BLaER1 treated with 17β-estradiol and CSF1 and Interleukin-3, amounts not matched to agents 10 nM and 100 nM (cell line): ENCODE data around the gene PDZD2.

Source experiments
- H3K27ac ChIP-seq, 11 experiments: shearing (Covaris generic); formaldehyde crosslinking; 2 replicates each; pipeline ENCODE4 v1.8.1; 2022
- H3K27me3 ChIP-seq, 11 experiments: shearing (Covaris generic); formaldehyde crosslinking; 2 replicates each; pipeline ENCODE4 v1.8.1; 2022
- H3K36me3 ChIP-seq, 11 experiments: shearing (Covaris generic); formaldehyde crosslinking; 2 replicates each; pipeline ENCODE4 v1.8.1; 2022
- H3K4me1 ChIP-seq, 10 experiments: shearing (Covaris generic); formaldehyde crosslinking; 2 replicates each; pipeline ENCODE4 v1.8.1; 2022
- H3K4me2 ChIP-seq, 11 experiments: shearing (Covaris generic); formaldehyde crosslinking; 2 replicates each; pipeline ENCODE4 v1.8.1; 2022
- H3K4me3 ChIP-seq, 10 experiments: shearing (Covaris generic); formaldehyde crosslinking; 2 replicates each; pipeline ENCODE4 v1.8.1; 2022
- H3K9ac ChIP-seq, 11 experiments: shearing (Covaris generic); formaldehyde crosslinking; 2 replicates each; pipeline ENCODE4 v1.8.1; 2022
- H3K9me3 ChIP-seq, 11 experiments: shearing (Covaris generic); formaldehyde crosslinking; replicated peaks in 1 of 11; 2 replicates each; pipeline ENCODE4 v1.8.1; 2022
- H4K20me1 ChIP-seq, 11 experiments: shearing (Covaris generic); formaldehyde crosslinking; 2 replicates each; pipeline ENCODE4 v1.8.1; 2022
- Cebpa-rat ChIP-seq, 11 experiments: shearing (Covaris generic); IDR thresholded peaks; 2 replicates each; pipeline ENCODE4 v1.8.1; 2022

Gene PDZD2

DNA sequence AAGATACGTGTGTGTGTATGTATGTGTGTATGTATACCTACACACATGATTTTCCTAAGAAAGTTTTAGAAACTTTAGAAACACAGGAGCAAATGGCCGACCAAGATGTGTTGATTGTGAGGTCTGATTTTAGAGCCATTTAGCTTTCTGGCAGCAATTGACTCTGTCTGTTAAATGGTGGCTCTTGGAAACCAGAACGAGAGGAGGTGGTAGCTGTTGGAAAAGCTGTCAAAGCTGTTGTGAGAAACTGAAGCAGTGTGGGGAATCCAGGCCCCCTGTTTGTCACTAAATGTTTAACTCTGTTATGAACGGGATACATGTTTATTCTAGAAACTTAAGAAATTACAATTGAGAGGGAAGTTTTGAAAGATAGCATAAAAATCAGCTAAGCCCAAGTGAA lies 443.8 kb downstream of the PDZD2 start:
- no peak overlapping the region for H3K27ac ChIP-seq

DNA sequence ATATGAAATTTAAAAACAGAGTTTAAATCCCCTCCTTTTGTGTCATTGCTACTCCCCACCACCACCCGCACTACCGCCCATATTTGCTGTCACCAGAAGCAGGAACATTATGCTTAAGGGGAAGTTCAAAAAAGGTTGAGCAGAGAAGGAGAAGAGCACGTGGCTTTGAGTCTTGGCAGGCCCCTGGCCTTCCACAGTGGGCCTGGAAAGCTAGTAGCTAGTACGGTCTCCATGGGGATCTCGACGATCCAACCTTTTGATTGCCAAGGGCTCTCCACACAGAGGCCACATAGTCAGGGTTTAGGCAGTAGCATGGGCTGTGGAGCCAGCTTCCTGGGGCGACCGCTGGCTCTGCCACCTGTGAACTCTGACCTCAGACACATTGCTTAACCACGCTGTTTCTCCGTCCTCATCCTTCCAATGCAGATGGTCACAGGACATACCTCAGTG lies 445.1 kb downstream of the PDZD2 start:
- Histone ChIP-seq H3K27ac (no peak overlapping the region), H4K20me1 (no peaks in the 10 kb centered on the region), H3K4me3 (no peak overlapping the region), H3K36me3 (no peaks in the 10 kb centered on the region), H3K4me2 (no peak overlapping the region), H3K4me1 (0 out of 20 replicates have a peak, but pooled peaks cover 0 to under 1% (median 0%) of the 10 kb centered on the region in 10 experiments), H3K9ac (no peak overlapping the region), H3K27me3 (no peaks in the 10 kb centered on the region), H3K9me3 (no peaks in the 10 kb centered on the region)
- TF ChIP-seq Cebpa-rat (IDR thresholded peaks at IDR 0.05), result no peak

More for the DNA sequence above, 443.8 kb downstream of the PDZD2 start:
- Histone ChIP-seq H3K4me3 (no peak overlapping the region), H4K20me1 (no peaks in the 10 kb centered on the region), H3K27me3 (no peaks in the 10 kb centered on the region), H3K9ac (no peak overlapping the region), H3K4me1 (no peaks in the 10 kb centered on the region), H3K4me2 (no peak overlapping the region), H3K36me3 (no peaks in the 10 kb centered on the region), H3K9me3 (no peaks in the 10 kb centered on the region)
- TF ChIP-seq Cebpa-rat (IDR thresholded peaks at IDR 0.05), result no peak

DNA sequence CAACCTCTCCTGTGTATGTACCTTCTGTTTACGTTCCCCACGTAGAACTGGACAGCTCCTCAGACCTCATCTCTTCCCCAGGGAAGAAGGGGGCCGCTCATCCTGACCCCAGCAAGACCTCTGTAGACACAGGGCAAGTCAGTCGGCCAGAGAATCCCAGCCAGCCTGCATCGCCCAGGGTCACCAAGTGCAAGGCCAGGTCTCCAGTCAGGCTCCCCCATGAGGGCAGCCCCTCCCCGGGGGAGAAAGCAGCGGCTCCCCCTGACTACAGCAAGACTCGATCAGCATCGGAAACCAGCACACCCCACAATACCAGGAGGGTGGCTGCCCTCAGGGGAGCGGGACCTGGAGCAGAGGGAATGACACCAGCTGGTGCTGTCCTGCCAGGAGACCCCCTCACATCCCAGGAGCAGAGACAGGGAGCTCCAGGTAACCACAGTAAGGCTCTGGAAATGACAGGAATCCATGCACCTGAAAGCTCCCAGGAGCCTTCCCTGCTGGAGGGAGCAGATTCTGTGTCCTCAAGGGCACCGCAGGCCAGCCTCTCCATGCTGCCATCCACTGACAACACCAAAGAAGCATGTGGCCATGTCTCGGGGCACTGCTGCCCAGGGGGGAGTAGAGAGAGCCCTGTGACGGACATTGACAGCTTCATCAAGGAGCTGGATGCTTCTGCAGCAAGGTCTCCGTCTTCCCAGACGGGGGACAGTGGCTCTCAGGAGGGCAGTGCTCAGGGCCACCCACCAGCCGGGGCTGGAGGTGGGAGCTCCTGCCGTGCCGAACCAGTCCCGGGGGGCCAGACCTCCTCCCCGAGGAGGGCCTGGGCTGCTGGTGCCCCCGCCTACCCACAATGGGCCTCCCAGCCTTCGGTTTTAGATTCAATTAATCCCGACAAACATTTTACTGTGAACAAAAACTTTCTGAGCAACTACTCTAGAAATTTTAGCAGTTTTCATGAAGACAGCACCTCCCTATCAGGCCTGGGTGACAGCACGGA lies 448.5 kb downstream of the PDZD2 start:
- no peak overlapping the region for H3K4me3 ChIP-seq
- H3K4me2 ChIP-seq, result no peak overlapping the region
- H3K9me3 ChIP-seq, result no peaks in the 10 kb centered on the region
- H3K9ac ChIP-seq, result no peak overlapping the region
- no peak overlapping the region for H3K27ac ChIP-seq
- H3K36me3 ChIP-seq, result peaks cover 0 to 7% (median 0%) of the 10 kb centered on the region in 11 experiments; a peak in 1 of 22 replicates
- no peaks in the 10 kb centered on the region for H3K27me3 ChIP-seq
- TF ChIP-seq Cebpa-rat (IDR thresholded peaks at IDR 0.05), result no peak
- H3K4me1 ChIP-seq, result 0 out of 20 replicates have a peak, but pooled peaks cover 0 to 4% (median 0%) of the 10 kb centered on the region in 10 experiments
- H4K20me1 ChIP-seq, result no peaks in the 10 kb centered on the region

DNA sequence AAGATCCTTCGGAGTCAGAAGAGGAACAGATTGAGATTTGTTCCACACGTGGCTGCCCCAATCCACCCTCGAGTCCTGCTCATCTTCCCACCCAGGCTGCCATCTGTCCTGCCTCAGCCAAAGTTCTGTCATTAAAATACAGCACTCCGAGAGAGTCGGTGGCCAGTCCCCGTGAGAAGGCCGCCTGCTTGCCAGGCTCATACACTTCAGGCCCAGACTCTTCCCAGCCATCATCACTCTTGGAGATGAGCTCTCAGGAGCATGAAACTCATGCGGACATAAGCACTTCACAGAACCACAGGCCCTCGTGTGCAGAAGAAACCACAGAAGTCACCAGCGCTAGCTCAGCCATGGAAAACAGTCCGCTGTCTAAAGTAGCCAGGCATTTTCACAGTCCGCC lies 449.3 kb downstream of the PDZD2 start:
- Histone ChIP-seq H4K20me1 (no peaks in the 10 kb centered on the region), H3K9ac (no peak overlapping the region), H3K27me3 (no peaks in the 10 kb centered on the region), H3K36me3 (peaks cover 0 to 7% (median 0%) of the 10 kb centered on the region in 11 experiments; a peak in 1 of 22 replicates), H3K4me1 (peaks cover 0 to 4% (median 0%) of the 10 kb centered on the region in 10 experiments; a peak in 1 of 20 replicates), H3K9me3 (no peaks in the 10 kb centered on the region), H3K4me2 (no peak overlapping the region), H3K4me3 (no peak overlapping the region), H3K27ac (no peak overlapping the region)
- no peak for TF ChIP-seq Cebpa-rat (IDR thresholded peaks at IDR 0.05)

DNA sequence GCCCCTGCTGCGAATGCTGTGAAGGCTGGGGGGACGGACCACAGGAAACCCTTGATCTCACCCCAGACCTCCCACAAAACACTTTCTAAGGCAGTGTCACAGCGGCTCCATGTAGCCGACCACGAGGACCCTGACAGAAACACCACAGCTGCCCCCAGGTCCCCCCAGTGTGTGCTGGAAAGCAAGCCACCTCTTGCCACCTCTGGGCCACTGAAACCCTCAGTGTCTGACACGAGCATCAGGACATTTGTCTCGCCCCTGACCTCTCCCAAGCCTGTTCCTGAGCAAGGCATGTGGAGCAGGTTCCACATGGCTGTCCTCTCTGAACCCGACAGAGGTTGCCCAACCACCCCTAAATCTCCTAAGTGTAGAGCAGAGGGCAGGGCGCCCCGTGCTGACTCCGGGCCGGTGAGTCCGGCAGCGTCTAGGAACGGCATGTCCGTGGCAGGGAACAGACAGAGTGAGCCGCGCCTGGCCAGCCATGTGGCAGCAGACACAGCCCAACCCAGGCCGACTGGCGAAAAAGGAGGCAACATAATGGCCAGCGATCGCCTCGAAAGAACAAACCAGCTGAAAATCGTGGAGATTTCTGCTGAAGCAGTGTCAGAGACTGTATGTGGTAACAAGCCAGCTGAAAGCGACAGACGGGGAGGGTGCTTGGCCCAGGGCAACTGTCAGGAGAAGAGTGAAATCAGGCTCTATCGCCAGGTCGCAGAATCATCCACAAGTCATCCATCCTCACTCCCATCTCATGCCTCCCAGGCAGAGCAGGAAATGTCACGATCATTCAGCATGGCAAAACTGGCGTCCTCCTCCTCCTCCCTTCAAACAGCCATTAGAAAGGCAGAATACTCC lies 450.4 kb downstream of the PDZD2 start:
- Histone ChIP-seq H3K9ac (no peak overlapping the region), H3K4me3 (no peak overlapping the region)
- no peak for TF ChIP-seq Cebpa-rat (IDR thresholded peaks at IDR 0.05)

DNA sequence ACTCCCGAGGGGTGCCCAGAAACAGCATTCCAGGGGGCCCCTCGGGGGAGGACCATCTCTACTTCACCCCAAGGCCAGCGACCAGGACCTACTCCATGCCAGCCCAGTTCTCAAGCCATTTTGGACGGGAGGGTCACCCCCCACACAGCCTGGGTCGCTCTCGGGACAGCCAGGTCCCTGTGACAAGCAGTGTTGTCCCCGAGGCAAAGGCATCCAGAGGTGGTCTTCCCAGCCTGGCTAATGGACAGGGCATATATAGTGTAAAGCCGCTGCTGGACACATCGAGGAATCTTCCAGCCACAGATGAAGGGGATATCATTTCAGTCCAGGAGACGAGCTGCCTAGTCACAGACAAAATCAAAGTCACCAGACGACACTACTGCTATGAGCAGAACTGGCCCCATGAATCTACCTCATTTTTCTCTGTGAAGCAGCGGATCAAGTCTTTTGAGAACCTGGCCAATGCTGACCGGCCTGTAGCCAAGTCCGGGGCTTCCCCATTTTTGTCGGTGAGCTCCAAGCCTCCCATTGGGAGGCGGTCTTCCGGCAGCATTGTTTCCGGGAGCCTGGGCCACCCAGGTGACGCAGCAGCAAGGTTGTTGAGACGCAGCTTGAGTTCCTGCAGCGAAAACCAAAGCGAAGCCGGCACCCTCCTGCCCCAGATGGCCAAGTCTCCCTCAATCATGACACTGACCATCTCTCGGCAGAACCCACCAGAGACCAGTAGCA lies 451.3 kb downstream of the PDZD2 start:
- peaks cover 0 to 7% (median 0%) of the 10 kb centered on the region in 11 experiments; a peak in 1 of 22 replicates for H3K36me3 ChIP-seq
- H4K20me1 ChIP-seq, result no peaks in the 10 kb centered on the region
- H3K4me2 ChIP-seq, result no peak overlapping the region
- no peaks in the 10 kb centered on the region for H3K27me3 ChIP-seq
- peaks cover 0 to 4% (median 0%) of the 10 kb centered on the region in 10 experiments; a peak in 1 of 20 replicates for H3K4me1 ChIP-seq
- H3K9me3 ChIP-seq, result no peaks in the 10 kb centered on the region
- no peak for TF ChIP-seq Cebpa-rat (IDR thresholded peaks at IDR 0.05)
- H3K4me3 ChIP-seq, result no peak overlapping the region
- H3K9ac ChIP-seq, result no peak overlapping the region
- H3K27ac ChIP-seq, result no peak overlapping the region

More for the DNA sequence above, 450.4 kb downstream of the PDZD2 start:
- peaks cover 0 to 4% (median 0%) of the 10 kb centered on the region in 10 experiments; a peak in 1 of 20 replicates for H3K4me1 ChIP-seq
- no peaks in the 10 kb centered on the region for H4K20me1 ChIP-seq
- H3K27me3 ChIP-seq, result no peaks in the 10 kb centered on the region
- no peak overlapping the region for H3K4me2 ChIP-seq
- H3K27ac ChIP-seq, result no peak overlapping the region
- H3K9me3 ChIP-seq, result no peaks in the 10 kb centered on the region
- peaks cover 0 to 7% (median 0%) of the 10 kb centered on the region in 11 experiments; a peak in 1 of 22 replicates for H3K36me3 ChIP-seq

DNA sequence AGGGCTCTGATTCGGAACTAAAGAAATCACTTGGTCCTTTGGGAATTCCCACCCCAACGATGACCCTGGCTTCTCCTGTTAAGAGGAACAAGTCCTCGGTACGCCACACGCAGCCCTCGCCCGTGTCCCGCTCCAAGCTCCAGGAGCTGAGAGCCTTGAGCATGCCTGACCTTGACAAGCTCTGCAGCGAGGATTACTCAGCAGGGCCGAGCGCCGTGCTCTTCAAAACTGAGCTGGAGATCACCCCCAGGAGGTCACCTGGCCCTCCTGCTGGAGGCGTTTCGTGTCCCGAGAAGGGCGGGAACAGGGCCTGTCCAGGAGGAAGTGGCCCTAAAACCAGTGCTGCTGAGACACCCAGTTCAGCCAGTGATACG lies 451.8 kb downstream of the PDZD2 start:
- Histone ChIP-seq H3K9me3 (no peaks in the 10 kb centered on the region), H3K4me1 (peaks cover 0 to 4% (median 0%) of the 10 kb centered on the region in 10 experiments; a peak in 1 of 20 replicates), H3K27me3 (no peaks in the 10 kb centered on the region), H3K4me3 (no peak overlapping the region), H4K20me1 (no peaks in the 10 kb centered on the region), H3K9ac (no peak overlapping the region), H3K27ac (no peak overlapping the region), H3K36me3 (peaks cover 0 to 7% (median 0%) of the 10 kb centered on the region in 11 experiments; a peak in 1 of 22 replicates), H3K4me2 (no peak overlapping the region)
- TF ChIP-seq Cebpa-rat (IDR thresholded peaks at IDR 0.05), result no peak
